A673 (cell line): ENCODE measurements around the gene HERC3. TPM values are rescaled to one million over a fixed set of nuclear protein-coding genes. Genes with fewer than 3 reads are reported as not detected.
A peak's percentile ranks its signal among the peaks of the same experiment; 100 is the strongest.

Source experiments
- BruUV-seq: library from RNA; stranded (reverse); fragments of 400-500 nt; replicated peaks from 2 replicates; lab custom pipeline; 2021; lab: Mats Ljungman, UMichigan
- CTCF ChIA-PET: fragments of 300-600 bp; sonication (Branson Sonifier 250); formaldehyde crosslinking; loops from one replicate; lab custom pipeline; 2022; ENCODE audit warnings: antibody characterized with exemption; lab: Charles Lee
- POLR2A ChIA-PET: fragments of 300-600 bp; sonication (Branson Sonifier 250); formaldehyde crosslinking; loops from one replicate; lab custom pipeline; 2022; ENCODE audit warnings: antibody characterized with exemption; ENCODE audit not compliant: low non-redundant PET; lab: Charles Lee
- DNase-seq: peaks from one replicate; pipeline ENCODE4 v3.0.0-alpha.2; 2015; ENCODE audit warnings: low spot score
- H3K27ac ChIP-seq: fragments of 200-600 bp; sonication (generic); 2 replicates; pipeline ENCODE4 v1.5.1; 2016; ENCODE audit warnings: mixed run types, low read depth, mild to moderate bottlenecking, mixed read lengths, antibody characterized with exemption, low read length; ENCODE audit not compliant: poor library complexity, severe bottlenecking
- H3K27me3 ChIP-seq: fragments of 200-600 bp; sonication (generic); replicated peaks from 2 replicates; pipeline ENCODE4 v1.6.1; 2017; ENCODE audit warnings: mixed run types, low read depth, mild to moderate bottlenecking, mixed read lengths, antibody characterized with exemption, low read length; ENCODE audit not compliant: insufficient read depth, poor library complexity
- H3K36me3 ChIP-seq: fragments of 200-600 bp; sonication (generic); 2 replicates; pipeline ENCODE4 v1.6.1; 2016; ENCODE audit warnings: mixed run types, mild to moderate bottlenecking, mixed read lengths, antibody characterized with exemption, low read length; ENCODE audit not compliant: insufficient read depth, poor library complexity, severe bottlenecking
- H3K4me1 ChIP-seq: fragments of 200-600 bp; sonication (generic); 2 replicates; pipeline ENCODE4 v1.6.1; 2017; ENCODE audit warnings: mixed run types, mild to moderate bottlenecking, mixed read lengths, antibody characterized with exemption, low read length; ENCODE audit not compliant: insufficient read depth, poor library complexity, severe bottlenecking
- H3K4me3 ChIP-seq: fragments of 200-600 bp; sonication (generic); 2 replicates; pipeline ENCODE4 v1.5.1; 2016; ENCODE audit warnings: low read depth, mixed run types, mild to moderate bottlenecking, mixed read lengths, low read length; ENCODE audit not compliant: poor library complexity, severe bottlenecking
- H3K9me3 ChIP-seq: fragments of 200-600 bp; sonication (generic); 2 replicates; pipeline ENCODE4 v1.6.1; 2016; ENCODE audit warnings: mixed run types, low read depth, mild to moderate bottlenecking, mixed read lengths, antibody characterized with exemption, low read length; ENCODE audit not compliant: poor library complexity, severe bottlenecking
- CTCF ChIP-seq: fragments of 300-800, 200-600 bp; sonication (generic); conservative IDR thresholded peaks from 2 replicates; pipeline ENCODE4 v1.5.1; 2017; ENCODE audit warnings: low read depth, mild to moderate bottlenecking, antibody characterized with exemption, low read length, moderate library complexity, mixed read lengths
- EZH2 ChIP-seq: fragments of 200-600 bp; sonication (generic); IDR thresholded peaks from 2 replicates; pipeline ENCODE4 v1.6.1; 2017; ENCODE audit warnings: borderline replicate concordance, low read depth, mild to moderate bottlenecking, mixed read lengths, antibody characterized with exemption, low read length; ENCODE audit not compliant: poor library complexity, severe bottlenecking
- intact Hi-C: fragments of 100-400 bp; cut with micrococcal nuclease; formaldehyde crosslinking; loops from one replicate; pipeline ENCODE4 v1.10.0; 2022; ENCODE audit not compliant: unreplicated experiment
- total RNA-seq: library from RNA; stranded (reverse); gene quantifications from 2 replicates; pipeline ENCODE4 v1.2.3, GENCODE V29; 2021

Gene HERC3
- total RNA-seq, 1 experiment from 2014 or later: 0.71 TPM

GRCh38 chr4:88592600-88593448 lies 544 bp downstream of the HERC3 start:
- Histone ChIP-seq H3K36me3 (no peaks in the 10 kb centered on the region), H3K4me3 (peak overlapping the region; percentile 63), H3K27me3 (peaks cover 9% of the 10 kb centered on the region), H3K27ac (no peak overlapping the region), H3K9me3 (no peaks in the 10 kb centered on the region), H3K4me1 (no peaks in the 10 kb centered on the region)
- peak; percentile 61 for DNase-seq
- intact Hi-C loops: no loop called here
- TF ChIP-seq CTCF (no peak), EZH2 (no peak)
- POLR2A ChIA-PET: no interaction called here
- no TSS peak for BruUV-seq
- CTCF ChIA-PET: no interaction called here

- Histone ChIP-seq H3K27me3 (peaks cover 7% of the 10 kb centered on the region), H3K9me3 (no peaks in the 10 kb centered on the region), H3K36me3 (no peaks in the 10 kb centered on the region), H3K27ac (no peak overlapping the region), H3K4me1 (peaks cover 15% of the 10 kb centered on the region), H3K4me3 (no peak overlapping the region)
- POLR2A ChIA-PET: no interaction called here
- no TSS peak for BruUV-seq
- CTCF ChIA-PET: no interaction called here
- DNase-seq: no peak
- intact Hi-C loops: no loop called here
- TF ChIP-seq CTCF (no peak), EZH2 (no peak)
Measured at GRCh38 chr4:88597970-88598660, 5.8 kb downstream of the HERC3 start.

- H3K27ac ChIP-seq: no peak overlapping the region
- intact Hi-C loops: no loop called here
Measured at GRCh38 chr4:88599298-88599697, 7.0 kb downstream of the HERC3 start.

More at GRCh38 chr4:88599298-88599697, 7.0 kb downstream of the HERC3 start:
- H3K36me3 ChIP-seq: no peaks in the 10 kb centered on the region
- no peak for DNase-seq
- no TSS peak for BruUV-seq
- CTCF ChIA-PET: no interaction called here
- peaks cover 15% of the 10 kb centered on the region for H3K4me1 ChIP-seq
- H3K4me3 ChIP-seq: no peak overlapping the region
- POLR2A ChIA-PET: no interaction called here
- TF ChIP-seq CTCF (no peak), EZH2 (no peak)
- H3K27me3 ChIP-seq: no peaks in the 10 kb centered on the region
- H3K9me3 ChIP-seq: no peaks in the 10 kb centered on the region
